ENCODE measurements around the gene NETO2. TPM values are rescaled to one million over a fixed set of nuclear protein-coding genes. Genes with fewer than 3 reads are reported as not detected.

Gene NETO2
- total RNA-seq, 1 donor from 2014 or later: 27.5 TPM

DNA sequence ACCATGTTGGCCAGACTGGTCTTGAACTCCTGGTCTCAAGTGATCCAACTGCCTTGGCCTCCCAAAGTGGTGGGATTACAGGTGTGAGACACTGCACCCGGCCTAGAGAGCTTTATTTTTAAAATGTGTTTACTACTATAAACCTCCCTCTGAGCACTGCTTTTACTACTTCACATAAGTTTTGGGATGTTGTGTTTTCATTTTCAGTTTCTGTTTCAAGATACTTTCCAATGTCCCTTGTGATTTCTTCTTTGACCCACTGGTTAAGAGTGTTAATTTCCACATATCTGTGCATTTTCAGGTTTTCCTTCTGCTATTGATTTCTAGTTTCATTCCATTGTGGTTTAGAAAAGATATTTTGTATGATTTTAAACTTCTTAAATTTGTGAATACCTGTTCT, 74.4 kb downstream of the NETO2 start:
- TF ChIP-seq, protein P1, sequence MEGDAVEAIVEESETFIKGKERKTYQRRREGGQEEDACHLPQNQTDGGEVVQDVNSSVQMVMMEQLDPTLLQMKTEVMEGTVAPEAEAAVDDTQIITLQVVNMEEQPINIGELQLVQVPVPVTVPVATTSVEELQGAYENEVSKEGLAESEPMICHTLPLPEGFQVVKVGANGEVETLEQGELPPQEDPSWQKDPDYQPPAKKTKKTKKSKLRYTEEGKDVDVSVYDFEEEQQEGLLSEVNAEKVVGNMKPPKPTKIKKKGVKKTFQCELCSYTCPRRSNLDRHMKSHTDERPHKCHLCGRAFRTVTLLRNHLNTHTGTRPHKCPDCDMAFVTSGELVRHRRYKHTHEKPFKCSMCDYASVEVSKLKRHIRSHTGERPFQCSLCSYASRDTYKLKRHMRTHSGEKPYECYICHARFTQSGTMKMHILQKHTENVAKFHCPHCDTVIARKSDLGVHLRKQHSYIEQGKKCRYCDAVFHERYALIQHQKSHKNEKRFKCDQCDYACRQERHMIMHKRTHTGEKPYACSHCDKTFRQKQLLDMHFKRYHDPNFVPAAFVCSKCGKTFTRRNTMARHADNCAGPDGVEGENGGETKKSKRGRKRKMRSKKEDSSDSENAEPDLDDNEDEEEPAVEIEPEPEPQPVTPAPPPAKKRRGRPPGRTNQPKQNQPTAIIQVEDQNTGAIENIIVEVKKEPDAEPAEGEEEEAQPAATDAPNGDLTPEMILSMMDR (IDR thresholded peaks at IDR 0.05; ENCODE audit: unreplicated experiment): no peak
- H3K4me3 Mint-ChIP-seq: no peak overlapping the region
- H3K9me3 Mint-ChIP-seq: peaks cover 7% of the 10 kb centered on the region
- H3K36me3 Mint-ChIP-seq: no peaks in the 10 kb centered on the region
- H3K4me1 Mint-ChIP-seq: no peaks in the 10 kb centered on the region
- H3K27ac Mint-ChIP-seq: no peak overlapping the region
- peaks cover 10% of the 10 kb centered on the region for H3K27me3 Mint-ChIP-seq (ENCODE audit: low read depth)
- no peak for DNase-seq (ENCODE audit: low spot score in 2 of 2, unreplicated experiment in 2 of 2)

GRCh38 chr16:47067203-47067602, 76.5 kb downstream of the NETO2 start:
- H3K4me3 Mint-ChIP-seq: no peak overlapping the region
- no peak for DNase-seq (ENCODE audit: low spot score in 2 of 2, unreplicated experiment in 2 of 2)
- peaks cover 17% of the 10 kb centered on the region for H3K9me3 Mint-ChIP-seq
- no peak overlapping the region for H3K27ac Mint-ChIP-seq
- no peaks in the 10 kb centered on the region for H3K4me1 Mint-ChIP-seq
- TF ChIP-seq, protein P1 (IDR thresholded peaks at IDR 0.05; ENCODE audit: unreplicated experiment): no peak
- no peaks in the 10 kb centered on the region for H3K36me3 Mint-ChIP-seq
- peaks cover 5% of the 10 kb centered on the region for H3K27me3 Mint-ChIP-seq (ENCODE audit: low read depth)

DNA sequence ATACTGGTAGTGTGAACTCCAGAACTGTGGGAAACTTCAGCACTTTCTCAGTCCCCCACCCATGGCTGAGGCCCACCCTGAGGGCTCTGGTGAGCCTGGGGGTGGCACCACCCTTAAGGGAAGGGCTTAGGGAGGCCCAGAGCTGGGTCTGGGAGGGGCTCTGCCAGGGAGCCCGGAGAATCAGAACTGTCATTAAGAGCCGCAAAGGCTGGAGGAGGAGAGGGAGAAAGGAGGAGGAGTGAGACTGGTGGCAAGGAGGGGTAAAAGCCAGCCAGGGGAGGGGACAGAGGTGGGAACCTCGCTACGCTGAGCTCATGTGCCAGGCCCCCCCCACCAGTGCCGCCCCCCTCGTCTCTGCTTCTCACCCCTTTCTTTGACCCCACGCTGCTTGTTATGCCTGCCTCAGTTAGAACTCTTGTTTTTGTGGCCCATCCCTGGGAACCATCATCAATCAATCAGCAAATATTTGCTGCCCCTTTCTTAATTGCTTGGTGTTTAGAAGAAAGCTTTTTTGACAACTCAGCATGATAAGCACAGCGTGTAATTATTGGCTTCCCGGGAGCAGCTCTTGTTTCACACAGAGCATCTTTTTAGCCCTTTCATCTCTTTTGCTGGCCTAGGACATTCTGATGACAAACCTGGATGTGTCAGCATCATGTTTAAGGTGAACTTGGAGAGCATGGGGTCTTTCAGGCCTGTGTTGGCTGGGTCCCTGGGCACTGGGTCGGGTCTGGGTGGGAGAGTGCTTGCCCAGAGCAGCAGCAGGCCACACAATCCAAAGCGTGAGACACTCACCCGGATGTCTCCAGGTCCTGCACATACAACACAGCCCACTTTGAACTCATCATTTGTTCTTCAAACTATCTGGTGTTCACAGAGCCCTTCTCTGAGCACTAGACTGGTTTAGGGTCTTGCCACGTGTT, 77.7 kb downstream of the NETO2 start:
- H3K36me3 Mint-ChIP-seq: no peaks in the 10 kb centered on the region
- H3K4me1 Mint-ChIP-seq: no peaks in the 10 kb centered on the region
- H3K9me3 Mint-ChIP-seq: peaks cover 13% of the 10 kb centered on the region
- H3K27ac Mint-ChIP-seq: no peak overlapping the region
- DNase-seq (ENCODE audit: low spot score in 2 of 2, unreplicated experiment in 2 of 2): no peak
- H3K4me3 Mint-ChIP-seq: no peak overlapping the region
- TF ChIP-seq, protein P1 (IDR thresholded peaks at IDR 0.05; ENCODE audit: unreplicated experiment): no peak
- H3K27me3 Mint-ChIP-seq (ENCODE audit: low read depth): peaks cover 2% of the 10 kb centered on the region

- Mint-ChIP-seq H3K27me3 (ENCODE audit: low read depth) (peaks cover 2% of the 10 kb centered on the region), H3K4me3 (no peak overlapping the region), H3K9me3 (peaks cover 13% of the 10 kb centered on the region), H3K4me1 (no peaks in the 10 kb centered on the region), H3K27ac (no peak overlapping the region), H3K36me3 (no peaks in the 10 kb centered on the region)
- no peak for DNase-seq (ENCODE audit: low spot score in 2 of 2, unreplicated experiment in 2 of 2)
- TF ChIP-seq, protein P1 (IDR thresholded peaks at IDR 0.05; ENCODE audit: unreplicated experiment): no peak
Observed at GRCh38 chr16:47064775-47065174, 79.0 kb downstream of the NETO2 start.

DNA sequence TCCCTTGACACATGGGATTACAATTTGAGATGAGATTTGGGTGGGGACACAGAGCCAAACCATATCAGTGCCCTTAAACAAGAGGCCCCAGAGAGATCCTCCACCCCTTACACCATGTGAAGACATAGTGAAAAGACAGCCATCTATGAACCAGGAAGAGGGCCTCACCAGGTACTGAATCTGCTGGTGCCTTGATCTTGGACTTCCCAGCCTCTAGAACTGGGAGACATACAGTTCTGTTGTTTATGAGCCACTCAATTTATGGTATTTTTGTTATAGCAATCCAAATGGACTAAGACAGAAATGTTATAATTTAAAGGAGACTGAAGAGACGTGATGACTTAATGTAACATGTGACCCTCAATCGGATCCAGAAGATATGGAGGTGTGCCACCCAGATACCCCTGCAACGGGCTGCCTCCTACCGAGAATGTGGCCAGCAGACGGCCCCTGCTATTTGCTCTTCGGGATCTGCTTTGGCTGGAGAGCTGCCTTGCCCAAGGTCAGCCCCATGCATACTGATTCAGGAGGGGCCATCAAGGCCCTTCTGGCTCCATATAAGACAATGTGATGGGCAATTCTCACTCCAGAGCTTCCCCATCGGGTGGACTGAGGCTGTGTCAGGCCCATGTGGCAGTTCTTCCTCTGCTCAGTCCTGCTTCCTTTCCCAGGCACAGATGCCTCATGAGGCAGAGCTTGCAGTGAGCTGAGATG, 80.6 kb downstream of the NETO2 start:
- Mint-ChIP-seq H3K36me3 (no peaks in the 10 kb centered on the region), H3K4me1 (no peaks in the 10 kb centered on the region), H3K4me3 (no peak overlapping the region), H3K9me3 (peaks cover 13% of the 10 kb centered on the region), H3K27me3 (ENCODE audit: low read depth) (peaks cover 2% of the 10 kb centered on the region), H3K27ac (no peak overlapping the region)
- TF ChIP-seq, protein P1 (IDR thresholded peaks at IDR 0.05; ENCODE audit: unreplicated experiment): no peak
- peak in 1 of 2 experiments; percentile 14 for DNase-seq (ENCODE audit: low spot score in 2 of 2, unreplicated experiment in 2 of 2)
